CD4-positive, alpha-beta T cell treated with Interleukin-10 for 1 hour (primary cell): ENCODE data around the gene MMD2.
"Not testable (repeated sequence)": the region's sequence is repeated elsewhere in the genome, so short reads cannot be mapped to it uniquely, and the experiment has no call there.

Experiments used
- DNase-seq: peaks from one replicate; pipeline ENCODE4 v3.0.0-alpha.2; 2020

The MMD2 gene

GRCh38 chr7:4893188-4893587 lies 65.8 kb downstream of the MMD2 start:
- not testable (repeated sequence) for DNase-seq

DNA sequence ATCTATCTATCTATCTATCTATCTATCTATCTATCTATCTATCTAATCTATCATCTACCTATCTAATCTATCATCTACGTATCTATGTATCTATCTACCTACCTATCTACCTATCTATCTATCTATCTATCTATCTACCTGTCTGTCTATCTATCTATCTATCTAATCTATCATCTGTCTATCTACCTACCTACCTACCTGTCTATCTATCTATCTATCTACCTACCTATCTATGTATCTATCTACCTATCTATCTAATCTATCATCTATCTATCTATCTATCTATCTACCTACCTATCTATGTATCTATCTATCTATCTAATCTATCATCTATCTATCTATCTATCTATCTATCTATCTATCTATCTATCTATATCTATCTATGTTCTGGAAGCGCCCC lies 67.5 kb downstream of the MMD2 start:
- DNase-seq = not testable (repeated sequence)

DNA sequence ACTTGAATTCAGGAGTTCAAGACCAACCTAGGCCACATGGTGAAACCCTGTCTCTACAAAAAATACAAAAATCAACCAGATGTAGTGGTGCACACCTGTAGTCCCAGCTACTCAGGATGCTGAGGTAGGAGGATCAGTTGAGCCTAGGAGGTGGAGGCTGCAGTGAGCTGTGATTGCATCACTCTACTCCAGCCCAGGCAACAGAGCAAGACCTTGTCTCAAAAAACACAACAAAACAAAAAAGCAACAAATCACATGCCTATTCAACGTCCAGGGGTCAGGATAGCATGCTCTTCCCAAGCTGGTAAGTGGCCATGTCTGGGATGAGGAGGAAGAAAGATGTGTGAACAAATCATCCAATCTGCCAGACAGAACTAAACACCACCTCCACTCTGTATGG lies 69.3 kb downstream of the MMD2 start:
- DNase-seq = no peak

DNA sequence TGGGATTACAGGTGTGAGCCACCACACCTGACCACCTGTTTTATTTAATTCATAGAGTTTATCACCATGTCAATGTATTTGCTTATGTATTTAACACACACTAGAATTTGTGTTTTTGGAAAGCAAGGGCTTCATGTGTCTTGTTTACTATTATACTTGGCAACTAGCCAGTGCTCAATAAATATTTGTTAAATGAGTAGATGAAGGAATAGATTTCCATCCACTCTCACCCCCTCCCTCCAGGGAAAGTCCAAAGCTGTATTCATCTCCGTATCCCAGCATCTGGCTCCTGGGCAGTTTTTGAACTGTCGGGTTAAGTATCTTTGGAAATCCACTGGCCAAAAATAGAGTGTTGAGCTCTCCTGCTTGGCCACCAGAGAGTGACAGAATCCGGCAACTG lies 70.8 kb downstream of the MMD2 start:
- no peak for DNase-seq

DNA sequence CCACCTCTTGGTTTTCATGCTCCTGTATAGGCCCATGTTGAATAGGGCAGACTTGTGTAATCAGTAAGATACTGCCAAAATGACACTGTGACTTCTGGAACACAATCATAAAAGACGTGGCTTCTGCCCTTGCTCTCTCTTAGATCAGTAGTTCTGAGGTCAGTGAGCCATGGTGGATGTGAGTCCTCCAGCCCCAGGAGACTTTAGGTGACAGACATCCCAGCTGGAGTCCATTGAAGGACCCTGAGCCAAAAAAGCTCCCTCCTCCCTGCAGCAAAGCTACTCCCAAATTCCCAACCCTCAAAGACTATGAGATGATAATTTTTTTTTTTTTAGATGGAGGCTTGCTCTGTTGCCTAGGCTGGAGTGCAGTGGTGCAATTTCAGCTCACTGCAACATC lies 72.3 kb downstream of the MMD2 start:
- no peak for DNase-seq

DNA sequence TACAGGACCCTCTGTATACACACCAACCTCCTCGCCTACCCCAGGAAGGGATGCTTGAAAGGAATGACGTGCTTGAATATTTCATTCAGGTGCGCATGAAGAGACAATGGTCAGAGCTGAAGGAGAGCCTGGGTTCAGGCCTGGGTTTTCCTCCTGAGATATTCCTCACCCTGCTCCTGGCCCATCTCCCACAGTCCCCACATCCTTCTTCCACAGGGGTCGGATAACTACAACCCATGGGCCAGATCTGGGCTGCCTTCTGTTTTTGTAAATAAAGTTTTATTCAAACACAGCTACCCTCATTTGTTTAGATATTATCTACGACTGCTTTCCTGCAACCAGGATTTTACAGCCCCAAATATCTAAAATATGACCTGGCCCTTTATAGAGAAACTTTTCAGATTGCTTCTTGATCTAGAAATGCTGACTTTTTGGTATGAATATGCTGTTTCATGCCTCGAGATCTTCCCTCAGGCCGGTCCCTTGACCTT lies 73.6 kb downstream of the MMD2 start:
- no peak for DNase-seq

DNA sequence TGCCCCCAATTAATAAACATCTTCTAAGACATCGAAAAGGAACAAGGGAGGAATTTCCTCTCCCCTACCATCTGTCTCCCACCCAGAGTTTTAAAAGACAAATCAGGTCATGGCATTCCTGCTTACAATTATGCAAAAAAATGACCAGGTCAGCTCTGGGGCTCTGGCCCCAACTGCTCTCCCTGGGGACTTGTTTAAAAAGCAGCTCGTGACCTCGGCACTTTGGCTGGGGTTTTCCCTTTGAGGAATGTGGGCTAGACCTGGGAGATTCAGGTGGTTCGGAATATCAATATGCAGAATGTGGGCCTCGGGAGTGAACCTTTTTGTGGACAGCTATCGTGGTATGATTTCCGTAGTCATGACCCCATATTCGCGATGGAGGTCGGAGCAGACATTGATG lies 74.8 kb downstream of the MMD2 start:
- no peak for DNase-seq

GRCh38 chr7:4883372-4884144 lies 75.4 kb downstream of the MMD2 start, which contains the start of gene RADIL:
Gene RADIL (minus strand): TSS chr7:4883716. CDS start chr7:4878139, 5,577 bp downstream.
- peak; percentile 86 for DNase-seq

DNA sequence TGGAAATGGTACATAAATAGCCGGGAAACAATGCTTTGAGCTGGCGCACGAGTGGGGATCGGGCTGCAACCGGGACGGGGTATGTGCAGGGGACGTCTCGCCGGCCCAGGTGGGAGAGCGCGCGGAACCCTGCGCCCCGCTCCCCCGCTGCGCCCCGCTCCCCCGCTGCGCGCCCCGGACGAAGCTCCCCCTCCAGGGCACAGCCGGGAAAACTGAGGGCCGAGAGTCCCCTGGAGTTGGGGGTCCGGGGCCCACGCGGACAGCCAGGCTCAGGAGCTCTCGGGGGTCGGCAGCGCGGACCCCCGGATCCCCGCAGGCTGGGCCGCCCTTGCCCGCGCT lies 76.0 kb downstream of the MMD2 start:
- DNase-seq = no peak

DNA sequence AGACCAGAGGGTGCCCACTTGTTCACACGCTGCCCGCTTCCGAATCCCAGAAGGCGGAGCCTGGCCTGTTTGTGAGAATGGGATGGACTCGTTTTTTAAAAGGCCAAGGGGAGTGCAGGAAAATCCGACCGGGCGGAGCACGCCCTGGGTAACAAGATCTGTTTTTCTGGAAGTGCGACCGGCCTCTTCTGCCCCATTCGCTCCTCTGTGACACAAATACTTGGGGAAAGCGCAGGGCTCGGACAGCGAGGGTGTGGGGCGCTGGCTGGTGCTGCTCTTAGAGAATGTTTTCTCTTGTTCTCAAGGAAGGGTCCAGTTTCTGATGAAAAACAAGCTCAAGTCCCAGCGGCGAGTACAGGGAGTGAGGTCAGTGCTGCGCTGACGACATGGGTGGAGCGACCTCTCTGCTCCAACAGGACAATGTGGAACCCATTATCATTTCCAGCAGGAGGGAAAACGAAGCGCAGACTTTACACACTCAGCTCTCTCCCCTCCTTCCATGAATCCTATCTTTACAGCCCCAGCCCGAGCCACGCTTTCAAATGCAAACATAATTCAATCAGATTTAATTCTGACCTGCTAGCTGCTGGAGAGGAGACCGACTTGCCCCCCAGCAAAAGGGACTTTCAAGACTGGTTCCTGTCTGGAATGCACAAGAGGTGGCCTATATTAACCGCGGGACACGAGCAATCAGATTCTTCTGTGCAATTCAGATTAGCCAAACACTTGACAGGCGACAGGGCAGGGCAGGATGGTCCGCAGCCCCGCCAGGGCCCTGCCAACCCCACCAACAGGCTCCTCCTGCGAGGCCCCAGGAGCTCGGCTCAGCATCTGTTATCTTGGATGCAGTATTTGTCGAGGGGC lies 76.6 kb downstream of the MMD2 start:
- DNase-seq = no peak

DNA sequence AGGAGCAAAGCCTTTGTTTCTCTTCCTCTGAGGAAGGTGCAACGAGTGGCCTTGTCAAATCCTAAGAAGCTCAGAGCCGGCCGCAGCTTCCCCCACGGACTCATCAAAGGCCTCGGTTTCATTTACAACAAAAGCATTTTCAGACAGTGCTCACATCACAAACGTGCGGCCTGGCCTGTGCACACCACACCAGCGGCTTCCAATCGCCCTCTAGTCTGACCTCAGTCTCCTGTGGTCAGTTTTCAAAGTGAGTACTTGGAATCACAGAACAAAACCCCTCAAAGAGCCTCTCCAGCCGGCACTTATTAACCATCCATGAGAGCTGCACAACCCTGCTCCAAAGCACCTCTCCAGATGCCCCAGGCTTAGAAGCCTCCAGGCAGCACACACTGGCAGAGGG lies 78.8 kb downstream of the MMD2 start:
- DNase-seq = no peak

GRCh38 chr7:4879396-4880081 lies 79.4 kb downstream of the MMD2 start:
- DNase-seq = no peak

- DNase-seq = no peak
Observed at GRCh38 chr7:4878336-4879335, 80.4 kb downstream of the MMD2 start.

- no peak for DNase-seq
Observed at GRCh38 chr7:4876586-4876985, 82.4 kb downstream of the MMD2 start.

- no peak for DNase-seq
Observed at GRCh38 chr7:4875391-4875790, 83.6 kb downstream of the MMD2 start.

DNA sequence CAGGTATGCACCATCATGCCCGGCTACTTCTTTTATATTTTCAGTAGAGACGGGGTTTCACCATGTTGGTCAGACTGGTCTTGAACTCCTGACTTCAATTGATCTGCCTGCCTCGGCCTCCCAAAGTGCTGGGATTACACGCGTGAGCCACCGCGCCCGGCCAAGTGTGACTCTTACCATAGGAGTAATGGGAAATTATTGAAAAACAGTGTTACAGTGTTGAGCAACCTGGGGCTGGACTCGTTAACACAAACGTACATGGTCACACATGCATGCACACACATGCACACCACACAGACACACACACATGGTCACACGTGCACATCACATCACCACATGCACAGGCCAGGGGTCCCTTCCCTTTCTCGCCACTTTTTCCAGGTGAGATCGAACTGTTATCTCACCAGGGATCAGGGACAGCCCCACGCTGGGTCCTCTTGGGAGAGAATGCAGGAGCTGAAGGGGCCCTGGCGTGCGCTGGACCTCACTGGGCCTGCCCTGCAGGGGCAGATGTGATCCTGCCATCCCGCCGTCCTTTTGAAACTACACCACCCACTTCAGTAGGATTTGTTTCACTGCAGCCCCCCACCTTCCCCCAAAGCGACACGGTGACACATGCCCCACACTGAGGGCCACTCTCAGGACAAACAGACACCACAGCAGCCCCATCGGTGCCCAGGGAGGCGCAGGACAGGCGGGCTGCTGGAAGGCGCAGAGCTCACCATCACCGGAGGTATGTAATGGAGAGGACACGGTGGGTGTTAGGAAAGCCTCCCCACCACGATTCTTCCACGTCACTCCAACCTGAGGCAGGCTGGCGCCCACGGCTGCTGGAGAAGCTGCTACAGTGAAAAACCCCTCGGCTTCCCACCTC lies 85.7 kb downstream of the MMD2 start:
- no peak for DNase-seq

DNA sequence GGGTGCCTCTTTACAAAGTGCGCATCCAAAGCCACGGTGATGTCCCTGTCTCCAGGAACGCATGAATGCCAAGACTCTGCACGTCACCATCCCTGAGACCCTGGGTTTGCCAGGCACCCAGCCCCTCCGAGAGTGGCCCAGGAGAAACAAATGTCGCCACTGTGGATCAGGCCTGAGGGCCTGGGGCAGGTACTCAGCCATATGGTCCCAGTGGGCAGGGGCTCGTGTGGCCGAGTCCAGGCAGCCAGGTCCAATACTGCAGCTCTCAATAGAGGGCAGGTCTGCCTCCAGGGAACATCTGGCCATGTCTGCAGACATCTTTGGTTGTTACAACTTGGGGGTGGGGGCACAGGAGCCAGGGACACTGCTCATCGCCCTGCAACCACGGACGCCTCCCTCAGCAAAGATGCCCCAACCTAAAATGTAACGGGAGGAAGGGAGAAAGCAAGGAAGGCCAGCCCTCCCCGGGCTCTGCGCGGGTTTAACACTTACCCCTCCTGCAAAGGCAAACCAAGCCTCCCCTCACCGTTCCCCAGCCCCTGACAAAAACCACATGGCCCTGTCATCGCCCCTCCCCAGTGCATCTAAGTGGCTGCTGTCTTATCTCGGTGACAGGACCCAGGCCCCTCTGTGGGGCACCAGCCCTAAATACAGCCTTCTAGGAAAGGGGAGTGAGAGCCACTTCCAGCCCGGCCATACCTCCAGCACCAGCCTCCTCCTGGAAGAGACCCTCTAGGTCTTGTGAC lies 86.9 kb downstream of the MMD2 start:
- DNase-seq = no peak

GRCh38 chr7:4871056-4871680 lies 87.8 kb downstream of the MMD2 start:
- DNase-seq = no peak

GRCh38 chr7:4868493-4868892 lies 90.5 kb downstream of the MMD2 start:
- DNase-seq = no peak
